GM19324 (cell line): ENCODE measurements around the gene PNMA6E.
"Not testable (repeated sequence)": the region's sequence is repeated elsewhere in the genome, so short reads cannot be mapped to it uniquely, and the experiment has no call there.

Experiments used
- ATAC-seq: cut with Tn5 transposase; IDR thresholded peaks from one replicate; pipeline ENCODE4 v1.9.1; 2021; ENCODE audit warnings: mild to moderate bottlenecking, moderate library complexity; ENCODE audit not compliant: unreplicated experiment, low FRiP score

The PNMA6E gene

DNA sequence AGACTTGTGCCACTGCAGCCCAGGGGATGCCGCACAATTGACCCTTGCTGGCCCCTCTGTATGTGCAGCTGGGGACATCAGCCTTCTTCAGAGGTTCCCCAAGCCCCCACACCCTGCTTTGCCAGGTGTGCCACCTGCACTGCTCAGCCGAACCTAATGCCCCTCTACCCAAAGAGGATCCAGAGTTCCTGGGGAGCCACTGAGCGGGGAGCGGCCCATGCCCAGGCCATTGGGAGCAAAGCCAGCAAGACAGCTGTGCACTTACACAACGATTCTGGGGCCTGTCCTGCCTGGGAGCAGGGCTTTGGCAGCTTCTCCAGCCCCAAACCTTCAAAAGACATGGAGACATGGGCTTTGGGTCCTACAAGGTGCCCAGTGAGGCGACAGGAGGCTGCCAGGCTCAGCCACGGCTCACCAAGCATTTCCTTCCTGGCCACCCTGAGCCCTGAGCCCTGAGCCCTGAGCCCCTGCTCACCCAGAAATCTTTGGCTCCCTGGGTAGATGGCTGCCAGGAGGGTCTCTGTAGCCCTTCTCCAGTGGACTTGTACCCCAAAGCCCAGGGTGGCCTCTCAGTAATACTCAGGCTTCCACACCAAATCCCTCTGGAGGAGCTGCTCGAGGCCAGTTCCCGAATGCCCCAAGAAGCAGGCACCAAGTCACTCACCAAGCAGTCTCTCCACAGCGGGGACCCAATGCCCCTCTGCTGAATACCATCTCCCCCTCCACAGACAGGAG, 13.0 kb downstream of the PNMA6E start:
- ATAC-seq: no peak

DNA sequence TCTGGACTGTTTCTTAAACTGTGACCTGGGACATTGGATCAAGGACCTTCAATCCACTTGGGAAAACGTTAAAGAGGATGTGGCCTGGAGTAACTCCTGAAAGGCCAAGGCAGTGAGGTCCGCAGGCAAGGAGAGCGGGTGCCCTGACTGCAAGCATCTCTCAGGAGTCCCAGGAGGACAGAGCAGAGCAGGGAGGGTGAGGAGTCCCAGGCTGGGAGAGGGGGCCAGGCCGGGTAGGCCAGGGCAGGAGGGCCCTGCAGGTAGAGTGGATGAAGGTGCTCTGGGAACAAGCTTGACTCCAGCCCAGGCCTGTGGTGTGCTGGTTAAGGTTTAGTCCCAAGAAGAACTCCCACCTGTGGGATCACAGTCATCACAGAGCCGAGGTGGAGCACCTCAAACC, 13.8 kb downstream of the PNMA6E start:
- no peak for ATAC-seq

DNA sequence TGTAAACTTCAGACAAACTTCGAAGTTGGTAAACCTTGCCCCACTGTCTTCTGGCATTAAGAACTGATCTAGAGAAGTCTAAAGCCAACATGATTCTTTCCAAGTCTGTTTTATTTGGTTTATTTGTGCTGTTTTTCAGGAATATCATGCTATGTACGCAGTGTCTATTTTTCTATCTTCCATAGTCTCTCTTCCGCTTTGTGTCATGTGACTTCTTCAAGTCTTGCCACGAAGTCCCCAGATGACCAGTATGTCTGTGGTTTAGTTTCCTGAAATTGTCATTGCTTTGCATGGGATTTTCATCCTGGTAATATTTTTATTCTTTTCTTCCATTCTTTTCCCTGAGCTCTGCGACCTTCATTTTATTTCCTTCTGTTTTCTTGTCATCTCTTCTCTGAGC, 15.1 kb downstream of the PNMA6E start:
- ATAC-seq: no peak

DNA sequence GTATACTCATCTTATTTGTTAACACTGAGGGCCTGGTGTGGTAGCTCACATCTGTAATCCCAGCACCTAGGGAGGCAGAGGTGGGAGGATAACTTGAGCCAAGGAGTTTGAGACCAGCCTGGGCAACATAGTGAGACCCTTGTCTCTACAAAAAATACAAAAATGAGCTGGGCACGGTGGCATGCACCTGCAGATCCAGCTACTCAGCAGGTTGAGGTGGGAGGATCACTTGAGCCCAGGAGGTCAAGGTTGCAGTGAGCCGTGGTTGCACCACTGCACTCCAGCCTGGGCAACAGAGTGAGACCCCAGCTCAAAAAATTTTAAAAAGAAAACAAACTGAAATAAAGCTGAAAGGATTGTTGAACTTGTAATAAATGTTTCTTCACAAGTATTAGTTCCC, 16.2 kb downstream of the PNMA6E start:
- ATAC-seq: not testable (repeated sequence)

DNA sequence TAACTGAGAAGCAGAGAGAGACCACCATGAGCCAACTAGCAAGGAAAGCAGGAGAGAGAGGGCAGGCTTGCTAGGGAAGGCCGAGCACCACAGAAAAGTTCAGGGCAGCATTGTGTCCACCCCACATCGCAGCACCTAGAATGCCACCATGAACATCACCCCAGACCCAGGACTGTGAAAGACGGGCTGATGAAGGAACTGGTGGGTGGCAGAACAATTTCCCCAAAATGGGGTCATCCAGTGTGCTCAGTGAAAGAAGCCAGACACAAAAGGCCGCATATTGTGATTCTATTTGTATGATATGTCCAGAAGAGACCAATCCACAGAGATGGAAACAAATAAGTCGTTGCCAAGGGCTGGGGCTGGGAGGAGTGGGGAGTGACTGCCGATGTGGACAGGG, 16.8 kb downstream of the PNMA6E start:
- ATAC-seq: no peak

DNA sequence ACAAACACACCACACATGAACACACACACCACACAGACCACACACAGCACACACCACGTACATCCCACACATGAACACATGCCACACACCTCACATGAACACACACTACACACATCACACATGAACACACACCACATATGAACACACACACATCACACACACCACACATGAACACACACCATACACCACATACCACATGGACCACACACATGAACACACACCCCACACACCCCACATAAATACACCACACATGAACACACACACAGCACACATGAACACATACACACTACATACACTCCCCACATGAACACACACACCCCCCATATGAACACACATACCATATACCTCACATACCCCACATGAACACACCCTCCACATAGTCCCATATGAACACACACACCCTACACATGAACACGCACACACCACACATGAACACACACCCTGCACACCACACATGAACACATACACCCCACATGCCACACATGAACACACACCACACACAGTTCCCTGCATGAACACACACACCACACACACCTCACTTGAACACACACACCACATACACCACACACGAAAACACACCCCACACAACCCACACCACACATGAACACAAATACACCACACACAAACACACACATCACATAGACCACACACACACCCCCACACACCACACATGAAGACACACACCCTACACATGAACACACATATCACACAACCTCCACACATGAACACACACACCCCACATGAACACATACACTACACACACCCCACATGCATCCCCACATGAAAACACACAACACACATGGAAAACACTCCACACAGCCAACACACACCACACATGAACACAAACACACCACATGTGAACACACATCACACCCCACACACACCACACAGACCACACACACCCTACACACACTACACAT, 18.3 kb downstream of the PNMA6E start:
- no peak for ATAC-seq

DNA sequence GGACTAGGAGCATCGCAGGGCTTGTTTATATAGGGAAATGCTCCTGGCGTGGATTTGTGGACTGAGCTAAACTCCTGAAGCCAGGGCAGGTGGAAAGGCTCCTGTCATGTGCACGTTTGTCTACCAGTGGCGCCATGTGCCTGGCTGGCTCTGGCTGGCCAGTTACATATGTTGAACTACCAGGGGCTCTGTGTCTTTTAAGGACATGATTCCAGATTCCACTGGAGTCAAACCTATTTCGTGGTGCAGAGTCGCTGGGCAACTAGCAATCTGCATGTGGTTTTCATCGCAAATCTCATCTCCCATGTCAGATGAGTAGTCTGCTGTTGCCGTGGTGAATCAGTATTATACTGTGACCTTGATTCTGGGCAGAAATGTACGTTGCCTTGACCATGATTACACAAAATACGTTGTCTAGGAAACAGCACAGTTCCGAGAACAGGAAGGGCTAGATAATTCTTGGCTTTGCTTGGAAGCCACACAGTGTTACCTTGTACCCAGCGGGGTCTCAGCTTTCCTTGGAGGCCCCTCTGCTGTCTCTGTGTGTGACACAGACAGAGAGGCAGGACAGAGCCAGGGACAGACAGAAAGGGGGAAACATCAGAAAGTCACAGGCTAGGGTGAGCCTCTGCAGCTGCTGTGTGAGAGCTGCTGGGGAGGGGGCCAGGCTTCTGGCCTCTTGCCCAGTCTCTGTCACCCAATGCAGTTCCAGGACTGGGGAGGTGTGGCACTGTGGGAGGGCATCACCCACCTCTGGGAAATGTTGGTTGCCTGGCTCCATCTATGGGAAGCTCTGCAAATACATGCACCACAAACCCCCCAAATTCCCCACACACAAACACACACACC, 19.2 kb downstream of the PNMA6E start:
- no peak for ATAC-seq

DNA sequence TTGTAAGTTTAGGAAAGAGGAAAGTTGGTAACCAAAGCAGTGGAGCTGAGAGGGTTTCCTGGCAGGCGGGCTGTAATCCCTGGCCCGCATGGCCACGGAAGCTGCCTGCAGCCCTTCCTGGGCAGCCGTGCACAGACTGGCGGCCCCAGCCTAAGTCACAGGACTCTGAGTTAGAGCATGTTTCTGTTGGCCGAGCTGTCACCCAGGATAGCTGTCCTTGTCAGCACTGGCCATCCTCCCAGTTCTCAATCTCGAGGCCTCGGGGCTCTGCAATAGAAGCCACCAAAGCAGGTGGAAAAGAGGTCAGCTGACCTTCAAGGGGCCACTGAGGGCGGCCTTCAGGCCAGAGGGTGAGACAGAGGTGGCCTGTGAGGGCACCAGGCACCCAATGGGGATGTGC, 20.5 kb downstream of the PNMA6E start:
- ATAC-seq: no peak

DNA sequence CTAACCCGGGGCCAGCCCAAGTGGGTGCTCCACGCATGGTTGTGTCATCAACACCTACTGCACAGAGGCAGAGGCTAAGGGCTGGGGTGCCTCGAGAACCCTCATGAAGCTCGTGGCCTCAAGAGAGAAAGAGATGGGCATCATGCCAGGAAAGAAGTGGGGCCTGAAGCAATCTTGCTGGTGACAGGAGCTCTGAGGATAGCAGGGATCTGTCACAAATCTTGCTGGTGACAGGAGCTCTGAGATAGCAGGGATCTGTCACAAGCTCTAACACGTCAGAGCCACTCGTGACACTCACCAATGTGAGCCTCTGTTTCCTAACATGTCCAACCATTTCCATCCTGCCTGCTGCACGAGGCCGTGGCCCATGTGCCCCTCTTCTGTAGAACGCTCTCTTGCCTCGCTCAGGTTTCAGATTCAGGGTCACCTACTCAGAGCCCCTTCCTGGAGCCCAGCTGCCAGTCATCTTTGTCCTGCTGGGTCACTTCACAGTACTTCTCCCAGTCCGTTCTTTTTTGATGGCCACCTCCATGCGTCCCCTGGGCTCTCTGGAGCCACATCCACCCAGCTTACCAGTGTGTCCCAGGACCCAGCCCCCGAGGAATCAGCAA, 21.1 kb downstream of the PNMA6E start:
- ATAC-seq: no peak

DNA sequence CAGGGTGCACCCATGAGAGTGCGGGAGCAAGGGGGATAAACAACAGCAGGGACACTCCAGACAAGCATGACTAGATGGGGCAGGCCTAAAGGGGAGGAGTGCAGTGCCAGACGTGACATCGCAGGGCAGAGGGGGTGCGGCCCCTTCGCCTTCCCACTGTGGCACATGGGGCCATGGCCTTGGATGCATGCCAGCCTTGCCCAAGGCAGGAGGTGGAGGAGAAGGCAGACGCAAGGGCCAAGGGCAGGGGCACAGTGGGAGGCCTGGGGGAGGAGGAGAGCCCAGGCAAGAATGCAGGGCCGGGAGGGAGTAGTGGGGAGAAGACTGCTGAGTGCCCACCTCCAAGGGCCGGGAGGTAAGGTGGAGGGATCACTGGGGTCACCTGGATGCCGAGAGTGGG, 21.6 kb downstream of the PNMA6E start:
- no peak for ATAC-seq

DNA sequence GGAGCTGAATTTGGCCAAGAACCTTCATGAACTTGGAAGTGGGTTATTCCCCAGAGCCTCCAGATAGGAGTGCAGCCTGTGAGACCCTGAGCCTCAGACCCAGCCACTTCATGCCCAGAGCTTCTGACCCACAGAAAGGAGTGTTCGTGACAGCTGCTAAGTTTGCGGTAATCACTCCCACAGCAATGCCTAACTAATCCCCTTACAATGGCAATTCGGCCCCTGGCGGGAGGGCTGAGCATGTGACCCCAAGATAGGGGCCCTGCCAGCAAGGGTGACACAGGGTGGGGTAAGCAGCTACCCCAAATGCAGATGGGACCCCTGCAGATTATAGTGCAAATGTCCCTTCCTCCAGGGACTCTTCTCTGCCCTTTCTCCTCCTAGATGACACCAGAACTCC, 22.5 kb downstream of the PNMA6E start:
- no peak for ATAC-seq

DNA sequence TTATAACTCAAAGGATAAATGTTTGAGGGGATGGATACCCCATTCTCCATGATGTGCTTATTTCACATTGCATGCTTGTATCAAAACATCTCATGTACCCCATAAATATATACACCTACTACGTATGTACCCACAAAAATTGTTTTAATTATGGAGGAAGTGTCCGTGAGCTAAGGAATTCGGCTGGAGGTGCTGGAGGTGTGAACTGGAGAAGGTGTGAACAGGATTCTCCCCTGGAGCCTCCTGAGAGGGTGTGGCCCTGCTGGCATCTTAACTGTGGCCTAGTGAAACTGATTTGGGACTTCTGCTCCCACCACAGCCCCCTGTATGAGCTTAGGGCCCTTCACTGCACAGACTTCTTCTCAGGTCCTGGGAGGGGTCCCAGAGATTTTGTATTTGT, 23.4 kb downstream of the PNMA6E start:
- ATAC-seq: no peak

DNA sequence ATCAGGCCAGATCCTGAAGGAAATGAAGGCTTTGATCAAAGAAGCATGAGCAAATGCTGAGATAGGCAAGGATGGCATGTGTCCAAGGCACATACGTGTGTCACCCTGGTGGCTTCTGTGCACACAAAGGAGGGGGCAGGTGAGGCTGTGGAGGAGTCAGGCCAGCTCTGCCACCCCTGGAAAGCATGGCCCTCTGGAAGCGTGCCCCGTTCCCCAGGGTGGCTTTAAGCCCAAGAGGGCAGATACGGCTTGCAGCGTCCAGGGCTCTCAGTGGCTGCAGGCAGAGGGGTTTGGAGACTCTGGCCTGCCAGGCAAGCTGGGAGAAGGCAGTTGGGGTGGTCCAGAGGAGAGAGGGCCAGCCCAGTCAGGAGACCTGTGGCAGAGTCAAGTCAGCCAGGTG, 25.6 kb downstream of the PNMA6E start:
- no peak for ATAC-seq

DNA sequence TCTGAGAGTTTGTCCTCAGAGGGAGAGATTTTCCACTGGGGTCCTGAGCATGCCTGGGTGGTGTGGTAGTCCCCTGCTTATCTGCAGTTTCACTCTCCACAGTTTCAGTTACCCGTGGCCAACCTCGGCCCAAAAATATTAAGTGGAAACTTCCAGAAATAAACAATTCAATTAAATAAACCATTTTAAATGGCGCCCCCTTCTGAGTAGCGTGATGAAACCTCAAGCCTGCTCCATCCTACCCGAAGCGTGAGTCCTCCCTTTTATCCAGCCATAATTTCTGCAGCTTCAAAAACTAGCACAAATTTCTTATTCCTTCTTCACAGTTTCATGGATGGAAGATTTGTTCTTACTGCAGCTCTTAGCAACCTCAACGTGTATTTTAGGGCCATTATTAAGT, 26.7 kb downstream of the PNMA6E start:
- ATAC-seq: no peak

DNA sequence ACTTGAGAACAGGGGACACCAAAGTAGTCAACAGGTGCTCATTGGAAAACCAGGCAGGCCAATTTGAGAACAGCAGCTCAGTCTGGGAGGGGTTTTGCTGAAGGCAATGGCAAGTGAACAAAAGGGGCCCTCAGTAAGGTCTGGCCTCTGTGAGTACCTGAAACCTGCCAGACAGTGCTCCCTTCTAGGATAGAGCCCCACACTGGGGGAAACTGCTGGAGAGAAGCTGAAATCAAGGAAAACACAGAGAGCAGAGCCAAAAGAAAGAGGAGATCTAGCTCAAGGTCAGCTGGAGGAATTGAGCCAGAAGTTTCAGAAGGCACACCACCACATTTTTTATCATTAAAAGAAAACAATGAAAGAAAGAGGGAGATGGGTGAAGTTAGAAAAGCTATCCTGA, 28.2 kb downstream of the PNMA6E start:
- no peak for ATAC-seq

DNA sequence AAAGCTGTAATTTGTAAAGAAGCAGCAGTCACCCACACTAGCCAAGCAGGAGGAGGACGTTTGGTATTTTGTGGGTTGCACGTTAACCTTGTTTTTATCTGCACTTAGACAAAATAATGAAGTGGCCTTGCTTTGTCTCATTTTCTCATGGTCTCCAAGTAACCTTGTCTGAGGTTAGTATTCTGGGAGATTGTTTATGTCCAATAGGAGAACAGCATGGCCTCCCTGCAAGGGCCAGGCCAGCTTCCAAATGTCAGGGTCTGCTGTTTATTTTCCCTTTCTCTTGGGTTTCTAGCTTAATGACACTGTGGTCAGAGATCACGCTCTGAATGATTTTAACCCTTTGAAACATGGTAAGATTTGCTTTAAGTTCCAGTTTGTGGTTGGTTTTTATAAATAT, 29.9 kb downstream of the PNMA6E start:
- no peak for ATAC-seq

DNA sequence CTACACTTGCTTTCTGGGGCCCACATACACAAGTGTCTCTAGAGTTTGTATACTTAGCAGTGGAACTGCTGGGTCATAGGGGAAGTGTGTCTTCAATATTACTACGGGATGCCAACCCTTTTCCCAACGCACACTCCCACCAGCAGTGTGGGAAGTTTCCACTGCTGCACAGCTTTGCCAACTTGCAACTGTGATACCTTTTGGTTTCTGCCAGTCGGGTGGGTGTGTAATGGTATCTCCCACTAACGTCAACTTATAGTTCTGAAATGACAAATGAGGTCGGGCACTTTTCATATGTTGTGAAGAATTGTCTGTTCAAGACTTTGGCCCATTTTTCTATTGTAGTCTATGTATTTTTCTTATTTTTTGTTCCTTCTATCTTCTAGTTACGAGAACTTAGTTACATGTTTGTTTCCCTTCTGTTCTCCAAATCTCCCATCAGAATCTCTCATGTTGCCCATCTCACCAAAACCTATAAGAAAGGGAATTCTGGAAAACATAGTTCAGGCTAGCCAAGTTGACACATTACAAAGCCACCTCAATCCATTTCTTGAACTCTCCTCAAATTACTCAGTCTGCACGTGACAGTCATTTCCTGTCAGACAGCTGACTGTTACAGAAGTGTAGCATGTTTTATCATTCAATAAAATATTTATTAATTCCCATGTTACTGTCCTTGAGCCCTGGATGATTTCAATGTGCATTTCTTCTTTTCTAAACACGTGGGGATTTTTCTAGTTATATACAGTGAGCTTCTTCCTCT, 30.7 kb downstream of the PNMA6E start:
- ATAC-seq: no peak

DNA sequence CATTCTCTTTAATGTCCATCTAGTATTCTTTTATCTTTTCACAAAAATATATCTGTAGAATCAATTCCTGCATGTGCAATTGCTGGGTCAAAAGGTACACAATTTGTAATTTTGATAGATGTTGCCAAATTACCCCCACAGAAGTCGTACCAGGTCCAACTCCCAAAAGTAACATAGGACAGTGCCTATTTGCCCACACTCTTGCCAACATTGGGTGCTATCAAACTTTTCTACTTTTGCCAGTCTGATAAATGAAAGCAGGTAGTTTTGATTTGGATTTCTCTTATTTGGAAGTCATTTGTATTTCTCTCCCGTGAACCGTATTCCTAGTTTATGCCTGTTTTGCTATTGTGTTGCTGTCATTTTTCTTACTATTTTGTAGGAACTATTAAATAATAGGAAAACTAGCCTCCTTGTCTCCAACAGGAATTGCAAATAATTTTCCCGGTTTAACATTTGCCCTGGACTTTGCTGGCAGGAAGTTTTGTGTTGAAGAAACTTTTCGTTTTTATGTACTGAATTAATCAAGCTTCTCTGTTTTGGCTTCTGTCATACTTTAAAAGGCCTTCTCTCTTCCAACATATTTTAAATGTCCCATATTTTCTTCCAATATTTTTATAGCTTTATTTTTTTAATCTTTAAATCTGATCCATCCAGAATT, 34.1 kb downstream of the PNMA6E start:
- ATAC-seq: no peak

DNA sequence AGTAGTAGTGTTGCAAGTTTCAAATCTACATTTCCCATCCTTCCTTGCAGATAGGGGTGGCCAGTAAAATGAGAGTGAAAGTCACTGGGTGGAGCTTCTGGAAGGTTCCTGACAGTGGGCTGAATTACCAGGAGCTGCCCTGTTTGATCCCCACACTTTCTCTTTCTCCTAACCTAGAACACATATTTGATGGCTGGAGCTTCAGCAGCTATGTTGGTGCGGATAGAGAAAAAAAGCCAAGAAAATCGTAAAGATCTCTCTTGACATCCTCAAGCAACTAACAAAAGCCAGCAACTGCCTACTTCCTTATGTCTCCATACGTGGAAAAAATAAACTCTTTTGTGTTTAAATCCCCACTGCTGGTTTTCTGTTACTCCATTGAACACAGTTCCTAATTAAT, 35.0 kb downstream of the PNMA6E start:
- no peak for ATAC-seq
